GM18907 (cell line): ENCODE data around the gene RGS7.
A peak's percentile ranks its signal among the peaks of the same experiment; 100 is the strongest.

Source experiments
- ATAC-seq: cut with Tn5 transposase; IDR thresholded peaks from one replicate; pipeline ENCODE4 v1.9.1; 2021; ENCODE audit warnings: mild to moderate bottlenecking, moderate library complexity; ENCODE audit not compliant: unreplicated experiment

The RGS7 gene

GRCh38 chr1:240869071-240869470 lies 487.9 kb downstream of the RGS7 start:
- no peak for ATAC-seq

- no peak for ATAC-seq
These were observed 490.3 kb downstream of the RGS7 start for GRCh38 chr1:240866724-240867123.

GRCh38 chr1:240860023-240860422 lies 497.0 kb downstream of the RGS7 start:
- ATAC-seq, result no peak

- ATAC-seq, result no peak
These were observed 502.6 kb downstream of the RGS7 start for GRCh38 chr1:240854367-240854766.

GRCh38 chr1:240847325-240847724 lies 509.7 kb downstream of the RGS7 start:
- no peak for ATAC-seq

GRCh38 chr1:240844486-240844885 lies 512.5 kb downstream of the RGS7 start:
- ATAC-seq, result no peak

GRCh38 chr1:240843798-240844197 lies 513.2 kb downstream of the RGS7 start:
- no peak for ATAC-seq

GRCh38 chr1:240836271-240836670 lies 520.7 kb downstream of the RGS7 start:
- ATAC-seq, result no peak

- no peak for ATAC-seq
These were observed 521.7 kb downstream of the RGS7 start for GRCh38 chr1:240835291-240835690.

- no peak for ATAC-seq
These were observed 523.9 kb downstream of the RGS7 start for GRCh38 chr1:240833075-240833474.

- ATAC-seq, result no peak
These were observed 525.1 kb downstream of the RGS7 start for GRCh38 chr1:240831922-240832321.

- no peak for ATAC-seq
These were observed 525.8 kb downstream of the RGS7 start for GRCh38 chr1:240831191-240831631.

GRCh38 chr1:240829487-240829886 lies 527.5 kb downstream of the RGS7 start:
- no peak for ATAC-seq

GRCh38 chr1:240827786-240828185 lies 529.2 kb downstream of the RGS7 start:
- no peak for ATAC-seq

- no peak for ATAC-seq
These were observed 532.8 kb downstream of the RGS7 start for GRCh38 chr1:240824238-240824637.

GRCh38 chr1:240823357-240823756 lies 533.6 kb downstream of the RGS7 start:
- no peak for ATAC-seq

GRCh38 chr1:240821925-240822324 lies 535.1 kb downstream of the RGS7 start:
- no peak for ATAC-seq

- peak; percentile 94 for ATAC-seq
These were observed 536.2 kb downstream of the RGS7 start for GRCh38 chr1:240820816-240821215.

GRCh38 chr1:240816472-240816871 lies 540.5 kb downstream of the RGS7 start:
- no peak for ATAC-seq

GRCh38 chr1:240813720-240814119 lies 543.3 kb downstream of the RGS7 start:
- ATAC-seq, result no peak

- ATAC-seq, result no peak
These were observed 545.7 kb downstream of the RGS7 start for GRCh38 chr1:240811256-240811655.

- ATAC-seq, result no peak
These were observed 548.6 kb downstream of the RGS7 start for GRCh38 chr1:240808381-240808780.

GRCh38 chr1:240806200-240806745 lies 550.7 kb downstream of the RGS7 start:
- no peak for ATAC-seq
